HFF-Myc (cell line): ENCODE measurements around the gene PSME4.

Experiments
- DNase-seq: peaks from one replicate; pipeline ENCODE4 v3.0.0-alpha.2; 2011; ENCODE audit warnings: low read depth; ENCODE audit errors: extremely low read depth
- H3K4me3 ChIP-seq: replicated peaks from 2 replicates; pipeline ENCODE4 v1.5.1; 2011; ENCODE audit warnings: low read depth, mild to moderate bottlenecking, control low read depth, low read length
- TF ChIP-seq, protein P1 (sequence below): IDR thresholded peaks from 2 replicates; pipeline ENCODE4 v1.5.1; 2012; ENCODE audit warnings: mild to moderate bottlenecking, low read depth, low read length, control low read depth; ENCODE audit errors: missing control alignments

PSME4 gene

DNA sequence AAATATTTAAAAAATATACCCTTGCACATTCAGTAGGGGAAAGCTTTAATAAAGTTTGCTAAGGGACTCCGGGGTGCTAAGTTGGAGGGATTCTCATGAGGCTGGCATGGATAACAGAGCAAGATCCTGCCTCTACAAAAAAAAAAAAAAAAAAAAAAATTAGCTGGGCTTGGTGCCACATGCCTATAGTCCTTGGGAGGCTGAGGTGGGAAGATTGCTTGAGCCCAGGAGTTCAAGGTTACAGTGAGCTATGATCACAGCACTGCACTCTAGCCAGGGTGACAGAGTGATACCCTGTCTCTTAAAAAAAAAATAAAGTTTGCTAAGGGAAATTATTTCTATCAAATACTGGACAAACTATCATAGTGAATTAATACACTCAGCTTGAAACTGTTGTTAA, 93.7 kb downstream of the PSME4 start:
- no peak for DNase-seq
- TF ChIP-seq, protein P1, sequence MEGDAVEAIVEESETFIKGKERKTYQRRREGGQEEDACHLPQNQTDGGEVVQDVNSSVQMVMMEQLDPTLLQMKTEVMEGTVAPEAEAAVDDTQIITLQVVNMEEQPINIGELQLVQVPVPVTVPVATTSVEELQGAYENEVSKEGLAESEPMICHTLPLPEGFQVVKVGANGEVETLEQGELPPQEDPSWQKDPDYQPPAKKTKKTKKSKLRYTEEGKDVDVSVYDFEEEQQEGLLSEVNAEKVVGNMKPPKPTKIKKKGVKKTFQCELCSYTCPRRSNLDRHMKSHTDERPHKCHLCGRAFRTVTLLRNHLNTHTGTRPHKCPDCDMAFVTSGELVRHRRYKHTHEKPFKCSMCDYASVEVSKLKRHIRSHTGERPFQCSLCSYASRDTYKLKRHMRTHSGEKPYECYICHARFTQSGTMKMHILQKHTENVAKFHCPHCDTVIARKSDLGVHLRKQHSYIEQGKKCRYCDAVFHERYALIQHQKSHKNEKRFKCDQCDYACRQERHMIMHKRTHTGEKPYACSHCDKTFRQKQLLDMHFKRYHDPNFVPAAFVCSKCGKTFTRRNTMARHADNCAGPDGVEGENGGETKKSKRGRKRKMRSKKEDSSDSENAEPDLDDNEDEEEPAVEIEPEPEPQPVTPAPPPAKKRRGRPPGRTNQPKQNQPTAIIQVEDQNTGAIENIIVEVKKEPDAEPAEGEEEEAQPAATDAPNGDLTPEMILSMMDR, result no peak

GRCh38 chr2:53874401-53874950, 96.3 kb downstream of the PSME4 start:
- TF ChIP-seq, protein P1, result no peak
- DNase-seq, result no peak

More for the DNA sequence above, 93.7 kb downstream of the PSME4 start:
- no peak overlapping the region for H3K4me3 ChIP-seq

DNA sequence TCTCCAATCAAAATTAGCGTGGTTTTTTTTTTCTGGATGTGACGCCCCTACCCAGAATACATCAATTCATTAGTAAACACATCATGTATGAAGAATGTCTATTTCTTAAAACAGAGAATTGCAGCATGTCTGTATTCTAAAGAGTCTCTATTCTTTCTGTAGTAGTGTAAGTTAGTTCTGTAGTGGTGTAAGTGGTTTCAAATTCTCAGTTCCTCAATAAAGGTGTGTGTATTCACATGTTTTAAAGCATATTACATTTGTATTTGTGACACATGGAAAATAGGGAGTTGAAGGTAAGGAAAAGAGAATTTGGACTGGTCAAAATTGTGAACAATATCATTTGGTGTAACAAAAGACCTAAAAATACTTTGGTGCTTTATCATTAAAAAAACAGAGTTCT, 103.0 kb downstream of the PSME4 start:
- TF ChIP-seq, protein P1, result no peak
- H3K4me3 ChIP-seq, result no peak overlapping the region
- no peak for DNase-seq

More at GRCh38 chr2:53874401-53874950, 96.3 kb downstream of the PSME4 start:
- no peak overlapping the region for H3K4me3 ChIP-seq

DNA sequence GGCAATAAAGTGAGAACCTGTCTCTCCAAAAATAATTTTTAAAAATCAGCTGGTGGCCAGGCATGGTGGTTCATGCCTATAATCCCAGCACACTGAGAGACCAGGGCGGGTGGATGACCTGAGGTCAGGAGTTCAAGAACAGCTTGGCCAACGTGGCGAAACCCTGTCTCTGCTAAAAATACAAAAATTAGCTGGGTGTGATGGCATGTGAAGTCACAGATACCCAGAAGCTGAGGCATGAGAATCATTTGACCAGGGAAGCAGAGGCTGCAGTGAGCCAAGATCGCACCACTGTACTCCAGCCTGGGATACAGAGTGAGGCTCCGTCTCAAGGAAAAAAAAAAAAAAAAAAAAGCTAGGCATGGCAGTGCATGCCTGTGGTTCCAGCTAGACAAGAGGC, 103.6 kb downstream of the PSME4 start:
- H3K4me3 ChIP-seq, result no peak overlapping the region
- TF ChIP-seq, protein P1, result no peak
- no peak for DNase-seq

DNA sequence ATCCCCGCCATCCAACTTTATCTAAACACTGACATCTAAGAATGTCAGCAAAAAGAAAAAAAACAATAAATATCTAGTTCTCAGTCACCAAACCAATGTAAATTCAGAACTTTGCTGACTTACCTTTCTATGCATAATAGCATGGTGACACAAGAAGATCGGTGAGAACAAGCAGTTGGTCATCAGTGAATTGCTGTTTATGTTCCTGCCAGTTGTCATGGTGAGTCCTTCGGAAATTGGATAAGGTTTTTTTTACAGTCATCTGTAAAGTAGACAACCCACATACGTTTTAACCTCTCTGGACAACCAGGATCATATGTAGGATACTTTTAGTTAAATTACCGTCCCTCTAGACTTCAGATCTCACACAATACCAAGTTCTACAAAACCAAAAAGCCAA, 104.8 kb downstream of the PSME4 start:
- H3K4me3 ChIP-seq, result no peak overlapping the region
- TF ChIP-seq, protein P1, result no peak
- no peak for DNase-seq

GRCh38 chr2:53865264-53865663, 105.5 kb downstream of the PSME4 start:
- no peak for DNase-seq
- no peak overlapping the region for H3K4me3 ChIP-seq
- TF ChIP-seq, protein P1, result no peak
